BLaER1 (cell line): ENCODE data around the gene PTPRK.

ENCODE experiments used
- H3K27ac ChIP-seq: shearing (Covaris generic); formaldehyde crosslinking; 2 replicates; pipeline ENCODE4 v1.8.1; 2022
- H3K27me3 ChIP-seq: shearing (Covaris generic); formaldehyde crosslinking; 2 replicates; pipeline ENCODE4 v1.8.1; 2022
- H3K36me3 ChIP-seq: shearing (Covaris generic); formaldehyde crosslinking; 2 replicates; pipeline ENCODE4 v1.8.1; 2022
- H3K4me1 ChIP-seq: shearing (Covaris generic); formaldehyde crosslinking; 2 replicates; pipeline ENCODE4 v1.8.1; 2022
- H3K4me2 ChIP-seq: shearing (Covaris generic); formaldehyde crosslinking; 2 replicates; pipeline ENCODE4 v1.8.1; 2022
- H3K4me3 ChIP-seq: shearing (Covaris generic); formaldehyde crosslinking; 2 replicates; pipeline ENCODE4 v1.8.1; 2022
- H3K9ac ChIP-seq: shearing (Covaris generic); formaldehyde crosslinking; 2 replicates; pipeline ENCODE4 v1.8.1; 2022
- H3K9me3 ChIP-seq: shearing (Covaris generic); formaldehyde crosslinking; 2 replicates; pipeline ENCODE4 v1.8.1; 2022
- H4K20me1 ChIP-seq: shearing (Covaris generic); formaldehyde crosslinking; 2 replicates; pipeline ENCODE4 v1.8.1; 2022
- Cebpa-rat ChIP-seq: shearing (Covaris generic); IDR thresholded peaks from 2 replicates; pipeline ENCODE4 v1.8.1; 2022

Gene PTPRK

DNA sequence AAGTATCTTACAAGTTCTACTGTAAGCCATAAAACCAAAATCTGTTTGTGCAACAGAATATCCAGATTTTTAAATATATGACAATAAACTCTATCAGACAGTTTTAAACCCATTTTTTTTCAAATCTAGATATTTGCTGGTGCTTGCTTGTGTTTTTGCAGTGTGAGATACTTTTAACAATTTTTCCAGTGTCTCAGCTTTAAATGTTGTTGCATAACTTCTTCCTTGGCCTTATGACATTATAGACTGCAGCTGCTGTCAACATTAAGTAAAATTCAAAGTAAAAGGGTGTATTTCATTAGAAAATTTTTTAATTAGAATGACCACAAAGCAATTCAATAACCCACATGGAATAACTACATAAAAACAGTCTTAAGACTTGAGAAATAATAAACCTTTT lies 139.5 kb downstream of the PTPRK start:
- H3K4me2 ChIP-seq = no peak overlapping the region
- peaks cover 14% of the 10 kb centered on the region; the same call in 1 of the 2 replicates for H3K36me3 ChIP-seq
- no peaks in the 10 kb centered on the region for H3K27me3 ChIP-seq
- TF ChIP-seq Cebpa-rat = no peak
- no peak overlapping the region for H3K4me3 ChIP-seq
- H3K9ac ChIP-seq = no peak overlapping the region
- peaks cover 18% of the 10 kb centered on the region for H3K9me3 ChIP-seq
- H3K4me1 ChIP-seq = no peaks in the 10 kb centered on the region
- no peak overlapping the region for H3K27ac ChIP-seq
- no peaks in the 10 kb centered on the region for H4K20me1 ChIP-seq

- Histone ChIP-seq H3K9me3 (peaks cover 30% of the 10 kb centered on the region), H3K36me3 (peaks cover 23% of the 10 kb centered on the region; the same call in 1 of the 2 replicates), H3K4me3 (no peak overlapping the region), H3K4me1 (no peaks in the 10 kb centered on the region), H4K20me1 (no peaks in the 10 kb centered on the region), H3K27me3 (no peaks in the 10 kb centered on the region), H3K4me2 (no peak overlapping the region), H3K9ac (no peak overlapping the region), H3K27ac (no peak overlapping the region)
- TF ChIP-seq Cebpa-rat = no peak
Measured at GRCh38 chr6:128379577-128379976, 140.8 kb downstream of the PTPRK start.

DNA sequence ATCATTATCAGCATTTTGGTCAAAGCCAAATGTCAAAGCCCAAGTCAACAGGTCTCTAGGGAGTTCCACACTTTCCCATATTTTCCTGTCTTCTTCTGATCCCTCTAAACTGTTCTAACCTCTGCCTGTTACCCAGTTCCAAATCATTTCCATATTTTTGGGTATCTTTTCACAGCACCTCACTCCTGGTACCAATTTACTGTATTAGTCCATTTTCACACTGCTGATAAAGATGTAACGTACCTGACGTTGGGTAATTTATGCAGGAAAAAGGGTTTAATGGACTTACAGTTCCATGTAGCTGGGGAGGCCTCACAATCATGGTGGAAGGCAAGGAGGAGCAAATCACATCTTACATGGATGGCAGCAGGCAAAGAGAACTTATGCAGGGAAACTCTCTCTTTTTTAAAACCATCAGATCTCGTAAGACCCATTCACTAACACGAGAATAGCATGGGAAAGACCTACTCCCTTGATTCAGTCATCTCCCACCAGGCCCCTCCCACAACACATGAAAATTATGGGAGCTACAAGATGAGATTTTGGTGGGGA lies 143.4 kb downstream of the PTPRK start:
- Histone ChIP-seq H3K9ac (no peak overlapping the region), H3K4me2 (no peak overlapping the region), H3K4me3 (no peak overlapping the region), H3K9me3 (peaks cover 30% of the 10 kb centered on the region), H3K36me3 (peaks cover 23% of the 10 kb centered on the region; the same call in 1 of the 2 replicates), H3K27me3 (no peaks in the 10 kb centered on the region), H3K27ac (no peak overlapping the region), H4K20me1 (no peaks in the 10 kb centered on the region), H3K4me1 (no peaks in the 10 kb centered on the region)
- TF ChIP-seq Cebpa-rat = no peak

- H3K27me3 ChIP-seq = no peaks in the 10 kb centered on the region
- TF ChIP-seq Cebpa-rat = no peak
- no peak overlapping the region for H3K27ac ChIP-seq
- peaks cover 12% of the 10 kb centered on the region; the same call in 1 of the 2 replicates for H3K36me3 ChIP-seq
- H3K9ac ChIP-seq = no peak overlapping the region
- H4K20me1 ChIP-seq = no peaks in the 10 kb centered on the region
- peaks cover 15% of the 10 kb centered on the region for H3K9me3 ChIP-seq
- no peaks in the 10 kb centered on the region for H3K4me1 ChIP-seq
- no peak overlapping the region for H3K4me2 ChIP-seq
- H3K4me3 ChIP-seq = no peak overlapping the region
Measured at GRCh38 chr6:128371136-128371535, 149.3 kb downstream of the PTPRK start.

DNA sequence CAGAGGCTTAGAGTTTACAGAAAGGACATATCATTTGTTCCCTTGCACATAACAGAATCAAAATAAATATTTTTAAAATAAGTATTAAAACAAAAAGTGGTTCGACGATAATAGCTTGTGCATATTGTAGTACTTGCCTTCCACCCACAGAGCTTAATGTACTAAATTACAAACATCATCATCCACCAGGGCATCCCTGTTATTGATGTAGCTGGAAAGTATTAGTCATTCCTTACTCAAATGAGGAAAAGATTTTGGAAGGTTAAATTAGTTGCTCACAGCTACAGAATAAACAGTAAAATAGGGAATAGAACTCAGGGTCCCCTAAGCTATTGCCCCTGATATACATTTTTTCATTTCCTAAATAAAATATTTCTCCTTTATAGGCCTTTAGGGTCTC lies 150.3 kb downstream of the PTPRK start:
- 0 out of 2 replicates have a peak, but pooled peaks cover 4% of the 10 kb centered on the region for H3K9me3 ChIP-seq
- H3K4me3 ChIP-seq = no peak overlapping the region
- H3K27ac ChIP-seq = no peak overlapping the region
- no peaks in the 10 kb centered on the region for H4K20me1 ChIP-seq
- H3K27me3 ChIP-seq = no peaks in the 10 kb centered on the region
- no peak for TF ChIP-seq Cebpa-rat
- no peak overlapping the region for H3K9ac ChIP-seq
- H3K4me2 ChIP-seq = no peak overlapping the region
- no peaks in the 10 kb centered on the region for H3K4me1 ChIP-seq
- 0 out of 2 replicates have a peak, but pooled peaks cover under 1% of the 10 kb centered on the region for H3K36me3 ChIP-seq

DNA sequence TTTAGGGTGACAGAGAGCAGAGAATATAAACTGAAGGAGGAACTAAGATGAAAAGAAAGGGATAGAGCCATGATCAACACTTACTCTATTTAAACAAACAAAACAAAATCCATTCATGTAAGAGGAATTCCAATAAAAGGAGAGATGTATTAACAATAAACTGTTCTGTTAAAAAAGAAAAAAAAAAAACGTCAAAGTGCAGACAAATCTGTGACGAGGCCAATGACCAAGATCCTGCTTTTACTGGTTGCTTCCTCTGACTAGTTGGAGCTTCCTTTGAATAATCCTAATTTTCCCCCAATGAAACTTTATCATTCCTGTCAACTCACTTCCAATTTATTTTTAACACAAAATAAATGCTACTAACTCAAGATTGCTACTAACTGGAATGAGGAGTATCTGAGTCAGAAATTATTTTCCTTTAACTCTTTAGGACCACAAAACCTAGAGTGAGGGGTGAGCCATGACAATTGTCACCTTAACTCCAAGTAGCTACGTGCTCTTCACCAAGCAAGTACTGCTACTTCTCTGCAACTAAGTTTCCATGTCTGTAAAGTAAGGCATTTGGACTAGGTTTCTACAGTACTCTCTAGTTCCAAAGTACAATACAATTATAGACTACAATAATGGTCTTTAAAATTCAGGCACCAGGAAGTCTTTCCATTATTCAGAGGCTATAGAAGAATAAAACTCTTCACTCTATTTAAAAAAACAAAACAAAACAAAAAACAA lies 152.0 kb downstream of the PTPRK start:
- no peak for TF ChIP-seq Cebpa-rat
- H3K27ac ChIP-seq = no peak overlapping the region
- H3K4me2 ChIP-seq = no peak overlapping the region
- no peaks in the 10 kb centered on the region for H3K4me1 ChIP-seq
- no peaks in the 10 kb centered on the region for H4K20me1 ChIP-seq
- H3K4me3 ChIP-seq = no peak overlapping the region
- H3K36me3 ChIP-seq = no peaks in the 10 kb centered on the region
- H3K9me3 ChIP-seq = no peaks in the 10 kb centered on the region
- H3K9ac ChIP-seq = no peak overlapping the region
- H3K27me3 ChIP-seq = no peaks in the 10 kb centered on the region

- H3K9ac ChIP-seq = no peak overlapping the region
- TF ChIP-seq Cebpa-rat = no peak
- H3K27ac ChIP-seq = no peak overlapping the region
- no peak overlapping the region for H3K4me3 ChIP-seq
- H3K27me3 ChIP-seq = no peaks in the 10 kb centered on the region
- H3K9me3 ChIP-seq = no peaks in the 10 kb centered on the region
- peaks cover 6% of the 10 kb centered on the region for H3K4me1 ChIP-seq
- no peaks in the 10 kb centered on the region for H4K20me1 ChIP-seq
- H3K4me2 ChIP-seq = no peak overlapping the region
- no peaks in the 10 kb centered on the region for H3K36me3 ChIP-seq
Measured at GRCh38 chr6:128367437-128367836, 153.0 kb downstream of the PTPRK start.

DNA sequence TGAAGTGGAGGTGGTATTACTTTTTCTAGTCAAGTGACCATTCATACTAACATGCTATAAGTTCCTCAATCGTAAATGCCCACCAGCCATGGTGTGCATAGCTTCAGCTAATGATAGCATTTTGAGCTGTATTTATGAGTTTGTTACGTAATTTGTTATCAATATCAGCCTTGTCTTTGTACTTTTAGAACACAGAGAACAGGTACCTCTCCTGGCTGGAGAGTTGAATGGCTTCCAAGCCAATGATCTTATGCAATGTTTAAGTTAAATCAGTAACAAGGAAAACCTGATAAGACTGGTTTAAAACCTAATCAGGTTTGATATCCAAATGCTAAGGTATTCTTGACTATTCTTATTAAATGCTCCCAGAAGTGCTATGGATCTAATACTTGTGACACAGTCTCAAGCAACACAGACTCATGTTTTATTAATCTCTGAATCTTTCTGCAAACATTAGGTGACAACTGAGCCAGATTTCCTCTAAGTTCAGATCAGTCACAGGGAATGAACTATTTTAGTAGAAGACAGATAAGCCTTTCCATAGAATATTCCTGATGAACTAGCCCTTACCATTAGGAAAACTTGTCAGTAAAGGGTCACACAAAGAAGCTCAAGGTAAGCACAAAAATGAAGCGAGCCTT lies 154.8 kb downstream of the PTPRK start:
- no peak overlapping the region for H3K4me3 ChIP-seq
- TF ChIP-seq Cebpa-rat = no peak
- no peaks in the 10 kb centered on the region for H3K27me3 ChIP-seq
- no peaks in the 10 kb centered on the region for H3K36me3 ChIP-seq
- no peak overlapping the region for H3K9ac ChIP-seq
- H3K4me2 ChIP-seq = no peak overlapping the region
- H3K9me3 ChIP-seq = no peaks in the 10 kb centered on the region
- peaks cover 6% of the 10 kb centered on the region for H3K4me1 ChIP-seq
- H3K27ac ChIP-seq = no peak overlapping the region
- no peaks in the 10 kb centered on the region for H4K20me1 ChIP-seq

GRCh38 chr6:128364766-128365519 lies 155.5 kb downstream of the PTPRK start:
- no peak for TF ChIP-seq Cebpa-rat
- no peaks in the 10 kb centered on the region for H3K9me3 ChIP-seq
- peaks cover 6% of the 10 kb centered on the region for H3K4me1 ChIP-seq
- no peaks in the 10 kb centered on the region for H3K36me3 ChIP-seq
- H3K4me3 ChIP-seq = no peak overlapping the region
- H3K27ac ChIP-seq = no peak overlapping the region
- no peak overlapping the region for H3K4me2 ChIP-seq
- no peaks in the 10 kb centered on the region for H4K20me1 ChIP-seq
- no peaks in the 10 kb centered on the region for H3K27me3 ChIP-seq
- H3K9ac ChIP-seq = no peak overlapping the region
